HG02884 (cell line): Measurements from ENCODE around the gene GPC5.
"Not testable (repeated sequence)": the region's sequence is repeated elsewhere in the genome, so short reads cannot be mapped to it uniquely, and the experiment has no call there.

Experiments used
- ATAC-seq: cut with Tn5 transposase; IDR thresholded peaks from one replicate; pipeline ENCODE4 v1.9.1; 2021; ENCODE audit warnings: mild to moderate bottlenecking, moderate library complexity; ENCODE audit not compliant: unreplicated experiment

The GPC5 gene

DNA sequence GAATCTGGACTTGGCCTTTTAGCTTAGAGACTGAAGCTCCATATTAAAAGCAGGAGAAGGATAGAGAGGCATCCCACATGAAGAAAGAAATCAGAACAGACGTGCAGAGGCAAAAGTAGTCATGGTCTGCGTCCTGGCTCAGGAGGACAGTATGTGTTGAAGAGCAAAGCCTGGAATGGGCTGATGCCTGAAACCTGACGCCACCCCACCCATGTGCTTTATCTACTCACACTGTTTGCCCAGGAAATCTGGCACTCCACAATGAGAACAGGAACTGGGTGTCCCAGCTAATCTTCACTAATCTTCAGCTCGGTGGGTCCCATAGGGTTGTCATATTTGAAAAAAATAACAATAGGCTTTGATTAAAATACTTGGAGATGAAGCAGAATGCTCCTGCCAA, 1279.2 kb downstream of the GPC5 start:
- ATAC-seq: no peak

DNA sequence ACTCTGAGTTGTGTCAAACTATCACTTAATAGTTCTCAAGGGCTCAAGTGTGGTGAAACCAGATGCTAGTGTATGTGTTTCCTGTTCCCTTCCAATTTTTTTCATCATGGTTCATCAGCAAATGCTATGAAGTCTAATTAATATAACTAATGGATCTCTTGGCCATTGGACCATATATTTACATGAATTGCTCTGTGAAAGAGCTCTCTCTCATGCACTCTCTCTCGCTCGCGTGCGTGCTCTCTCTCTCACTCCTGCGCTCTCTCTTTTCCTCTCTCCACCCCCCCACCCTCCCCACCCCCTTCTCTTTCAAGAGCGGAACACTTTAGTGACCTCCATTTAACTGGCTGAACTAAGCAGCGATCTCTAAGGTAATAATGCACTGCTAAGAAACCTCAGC, 1281.2 kb downstream of the GPC5 start:
- no peak for ATAC-seq

DNA sequence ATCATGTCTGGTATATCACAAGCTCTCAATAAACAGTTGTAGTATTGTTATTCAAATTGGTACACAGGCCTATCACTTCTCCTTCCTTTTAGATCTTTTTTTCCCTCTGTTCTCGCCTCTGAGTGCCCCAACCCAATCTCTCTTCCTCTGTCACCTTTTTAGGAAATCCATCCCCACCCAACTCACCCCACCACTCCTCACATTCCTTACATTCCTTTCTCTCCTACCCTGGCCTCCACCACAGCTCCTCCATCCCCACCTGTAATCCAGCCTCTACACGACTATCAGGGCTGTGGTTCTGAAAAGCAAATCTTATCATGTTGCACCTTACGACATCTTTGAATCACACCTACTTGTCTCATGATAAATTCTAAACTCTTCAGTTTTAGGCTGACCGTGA, 1282.8 kb downstream of the GPC5 start:
- ATAC-seq: no peak

DNA sequence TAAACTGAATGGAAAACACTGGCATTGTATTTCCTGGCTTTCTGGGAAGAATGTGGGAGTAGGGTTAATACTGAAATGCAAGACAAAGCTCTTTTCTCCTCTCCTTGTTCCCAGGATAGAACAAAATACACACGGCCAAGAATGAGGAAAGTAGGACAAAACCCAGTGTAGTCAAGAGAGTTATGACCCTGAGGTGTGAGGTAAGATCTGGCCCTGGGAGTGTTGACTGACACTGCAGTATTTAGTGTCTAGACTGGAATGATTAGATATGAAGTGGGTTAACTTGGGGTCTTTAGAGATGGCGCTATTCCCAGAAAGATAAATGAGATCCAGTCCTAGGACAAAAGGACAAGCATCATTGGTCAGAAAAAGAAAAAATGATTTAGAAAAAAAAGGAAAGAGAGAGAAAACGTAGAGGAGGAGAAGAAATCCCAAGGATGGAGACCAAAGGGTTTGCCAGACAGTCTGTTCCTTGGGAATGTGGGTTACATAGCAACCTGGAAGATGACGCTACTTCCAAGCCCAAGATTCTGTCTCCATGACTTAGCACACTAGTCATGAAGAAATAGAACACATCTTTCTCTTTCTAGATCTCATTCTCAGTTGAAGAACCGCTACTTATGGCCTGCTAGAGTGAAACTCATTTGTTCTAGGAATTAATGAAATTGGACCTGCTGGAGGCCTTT, 1284.6 kb downstream of the GPC5 start:
- no peak for ATAC-seq

DNA sequence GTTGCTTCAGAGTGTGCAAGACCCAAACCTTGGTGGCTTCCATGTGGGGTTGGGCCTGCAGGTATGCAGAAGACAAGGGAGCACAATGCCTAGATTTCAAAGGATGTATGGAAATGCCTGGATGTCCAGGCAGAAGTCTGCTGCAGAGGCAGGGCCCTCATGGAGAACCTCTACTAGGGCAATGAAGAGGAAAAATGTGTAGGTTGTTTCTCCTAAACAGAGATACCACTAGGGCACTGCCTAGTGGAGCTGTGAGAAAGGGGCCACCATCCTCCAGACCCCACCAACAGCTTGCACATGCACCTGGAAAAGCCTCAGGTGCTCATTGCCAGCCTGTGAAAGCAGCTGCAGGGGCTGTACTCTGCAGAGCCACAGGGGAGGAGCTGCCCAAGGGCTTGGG, 1295.6 kb downstream of the GPC5 start:
- no peak for ATAC-seq

DNA sequence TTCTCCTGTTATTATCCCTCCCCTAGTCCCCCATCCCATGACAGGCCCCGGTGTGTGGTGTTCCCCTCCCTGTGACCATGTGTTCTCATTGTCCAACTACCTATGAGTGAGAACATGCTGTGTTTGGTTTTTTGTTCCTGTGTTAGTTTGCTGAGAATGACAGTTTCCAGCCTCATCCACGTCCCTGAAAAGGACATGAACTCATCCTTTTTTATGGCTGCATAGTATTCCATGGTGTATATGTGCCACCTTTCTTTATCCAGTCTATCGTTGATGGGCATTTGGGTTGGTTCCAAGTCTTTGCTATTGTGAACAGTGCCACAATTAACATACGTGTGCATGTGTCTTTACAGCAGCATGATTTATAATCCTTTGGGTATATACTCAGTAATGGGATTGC, 1297.4 kb downstream of the GPC5 start:
- not testable (repeated sequence) for ATAC-seq

DNA sequence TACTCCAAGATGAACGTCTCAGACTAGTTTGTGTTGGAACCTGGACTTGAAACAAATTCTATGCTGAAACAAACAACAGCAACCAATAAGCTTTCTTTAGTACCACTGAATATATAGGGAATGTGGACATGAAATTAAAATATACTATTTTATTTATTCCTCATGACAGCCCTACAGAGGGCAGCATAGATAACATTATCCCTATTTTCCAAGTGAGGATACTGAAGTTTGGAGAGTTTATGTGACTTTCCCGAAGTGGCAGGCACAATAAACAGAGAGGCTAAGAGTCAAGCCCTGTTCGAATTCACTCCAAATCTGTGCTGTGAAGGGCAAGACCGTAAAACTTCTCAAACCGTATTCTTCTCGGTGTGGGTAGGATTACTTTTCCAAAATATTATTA, 1318.3 kb downstream of the GPC5 start:
- ATAC-seq: no peak

DNA sequence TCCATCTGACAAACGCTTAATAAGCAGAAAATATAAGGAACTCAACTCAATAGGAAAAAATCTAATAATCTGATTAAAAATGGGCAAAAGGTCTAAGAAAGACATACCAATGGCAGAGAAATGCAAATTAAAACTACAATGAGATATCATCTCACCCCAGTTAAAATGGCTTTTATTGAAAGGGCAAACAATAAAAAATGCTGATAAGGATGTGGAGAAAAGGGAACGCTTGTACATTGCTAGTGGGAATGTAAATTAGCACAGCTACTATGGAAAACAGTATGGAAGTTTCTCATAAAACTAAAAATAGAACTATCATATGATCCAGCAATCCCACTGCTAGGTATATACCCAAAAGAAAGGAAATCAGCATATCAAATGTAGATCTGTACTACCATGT, 1319.4 kb downstream of the GPC5 start:
- no peak for ATAC-seq

DNA sequence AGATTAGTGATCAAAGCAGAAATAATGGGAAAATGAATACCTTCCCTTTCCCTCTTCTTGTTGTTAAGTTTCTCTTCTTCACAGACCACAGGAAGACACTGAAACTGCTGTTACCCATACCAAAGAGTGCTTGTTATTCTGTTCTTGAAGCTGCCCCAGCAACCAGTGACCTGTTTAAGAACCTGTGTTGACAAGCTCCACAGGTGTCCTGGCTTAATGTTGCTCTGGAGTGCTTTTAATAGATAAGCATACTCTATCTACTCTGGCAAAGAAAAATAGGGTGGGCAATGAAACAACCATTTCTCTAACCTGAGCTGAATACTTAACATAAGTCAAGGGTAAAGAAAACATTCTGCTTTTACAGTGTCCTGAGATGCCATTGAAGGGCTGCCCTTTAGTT, 1321.4 kb downstream of the GPC5 start:
- ATAC-seq: no peak

DNA sequence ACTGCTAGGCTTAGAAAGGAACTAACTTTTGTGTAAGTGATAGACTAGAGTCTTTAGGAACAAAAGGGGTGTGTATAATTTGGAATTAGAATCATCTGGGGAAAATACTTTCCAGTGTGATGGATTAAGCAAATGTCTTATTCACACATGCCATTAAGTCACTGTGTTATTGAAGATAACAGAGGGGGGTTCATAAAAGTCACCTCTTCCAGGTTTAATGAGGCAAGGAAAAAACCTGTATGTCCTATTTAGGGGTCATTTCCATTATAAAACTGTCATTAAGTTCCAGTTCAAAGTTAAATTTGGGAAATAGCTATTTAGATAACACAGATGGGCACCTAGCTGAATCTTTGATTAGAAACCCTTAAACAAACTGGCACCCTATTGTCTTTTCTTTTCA, 1323.2 kb downstream of the GPC5 start:
- ATAC-seq: no peak

DNA sequence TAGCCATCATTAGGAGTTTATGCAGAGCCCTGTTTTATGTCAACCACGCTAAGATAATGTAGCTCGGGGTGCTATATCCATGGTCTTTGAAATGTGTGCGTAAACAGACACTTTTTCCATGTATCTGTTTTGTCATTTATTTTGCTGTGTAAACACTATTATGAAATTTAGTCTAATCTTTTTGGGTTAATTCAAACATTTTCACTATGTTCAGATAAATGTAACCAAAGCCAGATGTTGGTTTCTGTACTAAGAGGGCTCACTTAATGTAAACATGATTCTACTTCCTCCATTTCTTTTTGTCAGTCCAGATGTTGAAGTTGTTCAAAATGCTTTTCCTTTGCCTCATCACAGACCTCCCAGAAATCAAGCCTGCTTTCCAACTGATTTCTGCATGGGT, 1328.7 kb downstream of the GPC5 start:
- no peak for ATAC-seq

DNA sequence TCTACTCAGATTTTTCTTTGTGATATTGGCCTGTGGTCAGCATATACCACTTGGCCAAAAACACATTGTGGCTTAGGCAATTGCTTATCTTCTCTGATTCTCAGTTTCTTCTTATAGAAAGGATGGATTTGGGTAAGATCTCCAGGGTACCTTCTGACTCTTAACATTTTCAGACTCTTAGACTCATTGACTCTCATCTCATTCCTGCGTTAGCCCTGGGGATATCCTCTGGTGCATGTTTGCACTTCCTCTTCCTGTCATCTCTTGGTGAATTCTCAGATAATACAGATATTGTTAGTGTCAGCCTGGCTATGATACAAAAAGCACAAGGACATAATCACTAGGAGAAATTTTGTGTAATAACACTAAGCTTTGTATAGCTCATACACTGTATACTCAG, 1335.6 kb downstream of the GPC5 start:
- no peak for ATAC-seq

DNA sequence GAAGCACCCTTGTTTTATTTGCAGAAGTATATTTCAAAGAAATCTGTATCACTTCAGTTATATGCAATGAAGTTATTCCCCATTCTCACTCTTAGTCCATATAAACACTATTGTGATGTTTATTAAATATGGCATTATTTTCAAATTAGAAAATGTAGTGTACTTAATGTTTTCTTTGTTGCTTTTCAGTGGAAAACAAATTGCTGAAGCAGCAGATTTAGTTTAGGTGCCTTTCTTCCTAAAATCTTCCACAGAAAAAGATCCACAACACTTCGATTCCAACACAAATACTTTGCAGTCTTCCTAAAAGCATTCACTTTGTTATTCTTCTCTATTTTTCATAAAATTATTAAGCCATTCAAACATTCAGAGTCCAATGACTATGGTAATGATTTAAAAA, 1336.1 kb downstream of the GPC5 start:
- no peak for ATAC-seq

DNA sequence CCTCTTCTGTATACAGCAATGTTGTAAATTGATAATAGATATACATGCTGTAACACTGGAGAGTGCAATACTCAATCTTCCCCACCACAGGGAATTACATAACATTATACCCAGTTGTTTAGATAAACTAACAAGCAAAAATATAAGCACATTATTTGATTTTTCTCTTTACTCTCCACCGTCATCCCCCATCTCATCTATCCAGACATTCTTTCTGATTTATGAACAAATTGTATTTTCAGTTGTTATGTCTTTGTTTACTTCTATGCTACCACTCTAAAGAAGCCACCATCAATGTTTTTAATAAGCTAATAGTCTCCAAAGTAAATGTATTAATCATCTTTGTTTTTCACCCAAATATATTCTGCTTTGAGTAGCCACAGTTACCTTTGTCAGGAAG, 1337.5 kb downstream of the GPC5 start:
- no peak for ATAC-seq

DNA sequence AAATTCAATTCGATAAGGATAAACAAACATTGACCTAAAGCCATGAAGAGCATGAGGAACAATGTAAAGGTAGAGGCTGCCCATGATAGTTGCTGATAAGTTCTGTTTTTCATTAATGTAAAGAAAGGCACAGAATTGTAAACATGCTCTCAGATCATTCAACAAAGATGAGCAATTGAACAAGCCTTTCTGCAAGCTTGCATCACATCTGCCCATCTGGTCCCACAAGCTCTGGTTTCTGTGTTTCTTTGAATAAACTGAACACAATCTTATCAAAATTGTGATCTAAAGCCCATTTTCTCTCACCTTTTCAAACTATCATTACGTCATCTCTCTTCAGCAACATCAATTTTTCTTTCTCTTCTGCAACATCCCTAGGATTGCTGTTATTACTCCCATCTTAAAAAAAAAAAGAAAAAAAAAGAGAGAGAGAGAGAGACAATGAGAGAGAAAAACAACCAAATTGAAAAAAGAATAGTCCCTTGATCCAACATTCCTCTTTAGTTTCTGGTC, 1340.9 kb downstream of the GPC5 start:
- ATAC-seq: no peak

DNA sequence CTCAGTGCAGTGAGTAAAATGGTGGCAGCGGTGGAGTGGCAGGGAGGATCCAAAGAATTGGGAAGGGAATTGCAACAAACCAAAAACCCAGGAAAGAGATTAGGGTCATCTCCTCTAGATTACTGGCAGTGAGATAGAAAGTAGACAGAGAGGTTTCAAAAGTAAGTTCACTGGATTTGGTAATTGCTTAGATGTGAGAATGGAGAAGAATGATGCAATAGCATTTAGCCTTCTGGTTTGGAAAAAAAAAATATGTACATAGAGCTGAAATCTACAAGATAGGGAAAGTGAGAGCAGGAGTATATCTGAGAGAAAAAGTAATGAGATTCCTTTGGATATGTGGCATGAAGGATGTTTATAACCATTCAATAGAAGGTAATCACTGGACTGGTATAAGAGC, 1345.6 kb downstream of the GPC5 start:
- ATAC-seq: no peak

DNA sequence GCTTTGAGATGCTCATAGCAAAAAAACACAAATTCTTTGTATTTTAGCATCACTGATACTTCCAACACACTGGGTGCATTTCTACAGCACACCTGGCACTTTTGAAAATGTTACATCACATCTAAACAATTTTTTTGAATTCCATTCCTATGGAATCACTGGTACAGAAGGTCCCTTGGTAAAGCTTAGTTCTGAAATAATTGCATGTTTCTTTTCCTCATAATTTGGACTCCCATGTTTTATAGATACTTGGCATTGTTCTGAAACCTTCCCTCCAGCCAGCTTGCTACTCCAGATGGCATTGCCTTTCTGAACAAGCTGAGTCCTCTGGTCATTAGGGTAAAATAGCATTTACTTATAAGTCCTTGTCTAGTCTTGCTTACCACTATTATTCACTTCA, 1346.8 kb downstream of the GPC5 start:
- no peak for ATAC-seq

DNA sequence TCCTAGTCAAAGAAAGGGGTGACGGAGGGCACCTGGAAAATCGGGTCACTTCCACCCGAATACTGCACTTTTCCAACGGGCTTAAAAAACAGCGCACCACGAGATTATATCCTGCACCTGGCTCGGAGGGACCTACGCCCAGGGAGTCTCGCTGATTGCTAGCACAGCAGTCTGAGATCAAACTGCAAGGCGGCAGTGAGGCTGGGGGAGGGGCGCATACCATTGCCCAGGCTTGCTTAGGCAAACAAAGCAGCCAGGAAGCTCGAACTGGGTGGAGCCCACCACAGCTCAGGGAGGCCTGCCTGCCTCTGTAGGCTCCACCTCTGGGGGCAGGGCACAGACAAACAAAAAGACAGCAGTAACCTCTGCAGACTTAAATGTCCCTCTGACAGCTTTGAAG, 1354.3 kb downstream of the GPC5 start:
- not testable (repeated sequence) for ATAC-seq

DNA sequence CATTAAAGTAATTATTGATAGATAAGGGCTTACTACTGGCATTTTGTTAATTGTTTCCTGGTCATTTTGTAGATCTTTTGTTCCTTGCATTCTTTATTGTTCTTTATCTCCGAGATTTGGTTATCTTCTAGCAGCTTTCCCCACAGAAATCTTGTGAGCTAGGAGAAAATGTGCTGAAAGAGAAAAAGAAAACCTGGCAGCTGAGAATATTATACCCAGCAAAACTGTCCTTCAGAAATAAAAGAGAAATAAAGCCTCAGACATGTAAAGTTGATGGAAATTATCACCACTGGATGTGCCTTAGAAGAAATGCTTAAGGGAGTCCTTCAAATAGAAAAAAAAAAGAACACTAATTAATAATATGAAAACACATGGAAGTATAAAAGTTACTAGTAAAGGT, 1363.3 kb downstream of the GPC5 start:
- no peak for ATAC-seq

DNA sequence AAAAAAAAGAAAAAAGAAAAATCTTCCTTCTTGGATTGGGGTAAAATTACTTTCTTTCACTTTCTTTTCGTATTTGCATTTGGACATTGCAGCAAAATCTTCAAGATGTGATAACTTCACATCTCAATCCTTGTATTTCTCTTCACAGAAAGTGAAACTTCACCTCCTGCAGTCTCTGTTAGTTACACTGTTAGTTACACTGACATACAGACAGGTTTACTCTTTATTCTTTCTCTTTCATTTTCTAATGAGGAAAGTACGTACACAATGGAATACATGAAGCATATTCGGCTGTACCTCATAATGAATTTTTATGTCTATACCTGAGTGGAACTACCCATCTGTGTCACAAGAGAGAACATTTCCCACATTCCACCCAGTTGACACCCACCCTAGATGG, 1369.0 kb downstream of the GPC5 start:
- ATAC-seq: no peak

DNA sequence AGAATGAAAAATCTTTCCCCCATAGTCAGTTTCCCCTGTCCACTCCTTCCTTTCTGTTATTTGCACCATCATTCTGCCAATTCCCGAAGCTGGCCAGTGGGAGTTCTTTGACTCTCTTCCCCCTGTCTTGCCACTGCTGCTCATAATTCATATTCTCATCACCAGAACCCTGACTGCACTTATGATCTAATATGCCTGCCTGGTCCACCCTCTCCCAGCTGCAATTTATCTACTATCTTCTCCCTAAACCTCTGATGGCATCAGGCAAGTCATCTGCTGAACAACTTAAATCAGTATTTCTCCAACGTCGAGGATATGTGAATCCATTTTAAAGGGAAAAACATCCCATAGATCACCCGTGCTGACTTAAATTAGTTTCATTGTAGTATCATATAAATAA, 1370.2 kb downstream of the GPC5 start:
- no peak for ATAC-seq

DNA sequence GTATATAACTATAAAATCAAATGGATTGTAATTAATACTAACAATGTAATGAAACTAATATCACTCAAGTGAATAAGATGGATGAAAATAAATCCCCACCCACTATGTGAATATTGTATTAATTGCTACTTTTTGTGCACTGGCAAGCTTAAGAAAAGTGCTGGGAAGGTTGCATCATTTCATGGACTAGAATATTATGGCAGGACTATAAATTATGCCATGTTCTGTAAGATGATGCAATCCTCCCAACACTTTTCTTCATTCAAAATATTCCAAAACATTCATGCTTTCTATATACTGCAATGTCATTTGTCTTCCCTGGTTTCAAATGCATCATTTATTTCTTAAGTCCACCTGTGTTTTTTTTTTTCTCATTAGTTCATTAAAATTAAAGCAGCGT, 1370.6 kb downstream of the GPC5 start:
- no peak for ATAC-seq

DNA sequence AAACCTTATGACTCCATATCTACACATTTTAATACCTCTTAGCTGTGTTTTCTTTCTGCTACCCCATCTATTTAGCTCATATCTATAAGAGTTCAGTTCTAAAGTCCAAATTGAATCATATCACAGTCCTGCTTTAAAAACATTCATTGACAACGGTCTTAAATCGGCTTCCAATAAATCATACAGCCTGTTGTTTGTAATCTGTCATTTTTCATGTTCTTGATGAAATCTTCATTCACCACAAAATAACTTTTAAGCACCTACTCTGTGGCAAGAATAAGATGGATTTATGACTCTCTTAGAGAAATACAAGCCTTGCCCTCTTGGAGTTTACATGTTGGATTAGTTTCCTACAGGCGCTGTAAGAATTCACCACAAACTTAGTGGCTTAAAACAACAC, 1377.2 kb downstream of the GPC5 start:
- no peak for ATAC-seq
